T-helper 9 cell (primary cell): ENCODE measurements around the gene CAMK4.

ENCODE experiments used
- DNase-seq: peaks from one replicate; pipeline ENCODE4 v3.0.0-alpha.2; 2020

CAMK4 gene

GRCh38 chr5:111507276-111507675, 283.1 kb downstream of the CAMK4 start:
- no peak for DNase-seq

GRCh38 chr5:111509119-111509518, 284.9 kb downstream of the CAMK4 start:
- no peak for DNase-seq

- no peak for DNase-seq
Observed at GRCh38 chr5:111511174-111511830, 287.1 kb downstream of the CAMK4 start.

GRCh38 chr5:111511831-111512374, 287.7 kb downstream of the CAMK4 start:
- DNase-seq = no peak

- peak; percentile 87 for DNase-seq
Observed at GRCh38 chr5:111512375-111513130, 288.4 kb downstream of the CAMK4 start, which contains the start of gene STARD4. Gene STARD4, minus strand, starts transcription at chr5:111512535. Its CDS starts 5,102 bp downstream, at chr5:111507433.

GRCh38 chr5:111513131-111513520, 288.9 kb downstream of the CAMK4 start:
- DNase-seq = no peak

- no peak for DNase-seq
Observed at GRCh38 chr5:111514087-111514486, 289.9 kb downstream of the CAMK4 start.

GRCh38 chr5:111517853-111518501, 293.8 kb downstream of the CAMK4 start:
- no peak for DNase-seq

GRCh38 chr5:111518777-111519176, 294.6 kb downstream of the CAMK4 start:
- DNase-seq = no peak

GRCh38 chr5:111520908-111521307, 296.7 kb downstream of the CAMK4 start:
- DNase-seq = no peak

- DNase-seq = no peak
Observed at GRCh38 chr5:111528056-111528455, 303.9 kb downstream of the CAMK4 start.

GRCh38 chr5:111530298-111530740, 306.1 kb downstream of the CAMK4 start:
- DNase-seq = peak; percentile 78

GRCh38 chr5:111532886-111533582, 308.9 kb downstream of the CAMK4 start:
- no peak for DNase-seq

- DNase-seq = no peak
Observed at GRCh38 chr5:111535879-111536549, 311.8 kb downstream of the CAMK4 start.

- no peak for DNase-seq
Observed at GRCh38 chr5:111537141-111538024, 313.2 kb downstream of the CAMK4 start.
